ENCODE results near the gene RLN1. TPM values are rescaled to one million over a fixed set of nuclear protein-coding genes. Genes with fewer than 3 reads are reported as not detected.
"Not testable (repeated sequence)": the region's sequence is repeated elsewhere in the genome, so short reads cannot be mapped to it uniquely, and the experiment has no call there.

Gene RLN1
- total RNA-seq, 4 donors from 2014 or later = not detected

DNA sequence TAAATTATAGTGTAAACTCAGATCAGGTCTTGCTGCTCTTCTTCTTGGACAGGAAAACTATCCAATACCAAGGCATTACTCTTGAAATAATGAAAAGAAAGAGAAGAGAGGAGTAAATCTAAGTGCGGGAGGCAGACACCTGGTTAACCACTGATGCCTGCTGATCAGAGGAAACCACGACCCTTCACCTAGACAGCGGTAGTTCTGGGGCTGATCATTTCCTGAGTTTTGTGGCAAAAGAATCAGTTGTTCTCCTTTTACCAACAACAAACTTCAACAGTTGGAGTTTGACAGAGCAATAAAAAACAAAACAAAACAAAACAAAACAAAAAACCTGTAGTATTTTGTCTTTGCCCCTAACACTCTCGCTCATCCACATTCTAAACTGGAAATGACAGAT, 3.0 kb downstream of the RLN1 start:
- no peaks in the 10 kb centered on the region for H3K27me3 ChIP-seq
- no peaks in the 10 kb centered on the region for H3K9me3 ChIP-seq
- no peak for TF ChIP-seq POLR2A (IDR thresholded peaks at IDR 0.05)
- no peaks in the 10 kb centered on the region for H3K36me3 ChIP-seq
- intact Hi-C loops (cut with DNase I) = no loop called here
- DNase-seq = no peak
- H3K4me1 ChIP-seq = peaks cover 0 to 6% (median 5%) of the 10 kb centered on the region in 3 donors
- no peak overlapping the region for H3K4me3 ChIP-seq
- no peak overlapping the region for H3K27ac ChIP-seq
- WGBS, 2 donors = 65 to 75% methylated on average over 4 of the region's 4 CpGs

DNA sequence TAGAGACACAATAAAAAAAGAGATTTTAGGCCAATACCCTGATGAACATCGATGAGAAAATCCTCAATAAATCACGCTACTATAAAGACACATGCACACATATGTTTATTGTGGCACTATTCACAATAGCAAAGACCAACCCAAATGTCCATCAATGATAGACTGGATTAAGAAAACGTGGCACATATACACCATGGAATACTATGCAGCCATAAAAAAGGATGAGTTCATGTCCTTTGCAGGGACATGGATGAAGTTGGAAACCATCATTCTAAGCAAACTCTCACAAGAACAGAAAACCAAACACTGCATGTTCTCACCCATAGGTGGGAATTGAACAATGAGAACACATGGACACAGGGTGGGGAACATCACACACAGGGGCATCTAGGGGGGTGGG, 8.4 kb downstream of the RLN1 start:
- H3K4me1 ChIP-seq; H3K4me3 ChIP-seq; DNase-seq; H3K36me3 ChIP-seq; H3K9me3 ChIP-seq; H3K27ac ChIP-seq; H3K27me3 ChIP-seq; intact Hi-C loops (cut with DNase I): not testable (repeated sequence)
- WGBS, 2 donors = 78 to 87% methylated on average over 3 of the region's 3 CpGs

DNA sequence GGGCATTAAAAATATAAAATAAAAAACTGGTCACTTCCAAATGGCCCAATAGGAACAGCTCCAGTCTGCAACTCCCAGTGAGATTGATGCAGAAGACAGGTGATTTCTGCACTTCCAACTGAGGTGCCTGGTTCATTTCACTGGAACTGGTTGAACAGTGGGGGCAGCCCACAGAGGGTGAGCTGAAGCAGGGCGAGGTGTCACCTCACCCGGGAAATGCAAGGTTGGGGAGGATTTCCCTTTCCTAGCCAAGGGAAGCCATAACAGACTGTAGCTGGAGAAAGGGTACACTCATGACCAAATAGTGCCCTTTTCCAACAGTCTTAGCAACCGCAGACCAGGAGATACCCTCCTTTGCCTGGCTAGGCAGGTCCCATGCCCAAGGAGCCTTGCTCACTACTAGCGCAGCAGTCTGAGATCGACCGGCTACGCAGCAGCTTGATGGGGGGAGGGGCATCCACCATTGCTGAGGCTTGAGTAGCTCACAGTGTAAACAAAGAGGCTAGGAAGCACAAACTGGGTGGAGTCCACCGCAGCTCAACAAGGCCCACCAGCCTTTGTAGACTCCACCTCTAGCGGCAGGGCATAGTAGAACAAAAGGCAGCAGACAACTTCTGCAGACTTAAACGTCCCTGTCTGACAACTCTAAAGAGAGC, 12.7 kb downstream of the RLN1 start:
- no peaks in the 10 kb centered on the region for H3K27me3 ChIP-seq
- H3K4me3 ChIP-seq = no peak overlapping the region
- DNase-seq = no peak
- H3K9me3 ChIP-seq = no peaks in the 10 kb centered on the region
- no peaks in the 10 kb centered on the region for H3K36me3 ChIP-seq
- H3K27ac ChIP-seq = no peak overlapping the region
- no peak for TF ChIP-seq POLR2A (IDR thresholded peaks at IDR 0.05)
- TF ChIP-seq, protein P1, sequence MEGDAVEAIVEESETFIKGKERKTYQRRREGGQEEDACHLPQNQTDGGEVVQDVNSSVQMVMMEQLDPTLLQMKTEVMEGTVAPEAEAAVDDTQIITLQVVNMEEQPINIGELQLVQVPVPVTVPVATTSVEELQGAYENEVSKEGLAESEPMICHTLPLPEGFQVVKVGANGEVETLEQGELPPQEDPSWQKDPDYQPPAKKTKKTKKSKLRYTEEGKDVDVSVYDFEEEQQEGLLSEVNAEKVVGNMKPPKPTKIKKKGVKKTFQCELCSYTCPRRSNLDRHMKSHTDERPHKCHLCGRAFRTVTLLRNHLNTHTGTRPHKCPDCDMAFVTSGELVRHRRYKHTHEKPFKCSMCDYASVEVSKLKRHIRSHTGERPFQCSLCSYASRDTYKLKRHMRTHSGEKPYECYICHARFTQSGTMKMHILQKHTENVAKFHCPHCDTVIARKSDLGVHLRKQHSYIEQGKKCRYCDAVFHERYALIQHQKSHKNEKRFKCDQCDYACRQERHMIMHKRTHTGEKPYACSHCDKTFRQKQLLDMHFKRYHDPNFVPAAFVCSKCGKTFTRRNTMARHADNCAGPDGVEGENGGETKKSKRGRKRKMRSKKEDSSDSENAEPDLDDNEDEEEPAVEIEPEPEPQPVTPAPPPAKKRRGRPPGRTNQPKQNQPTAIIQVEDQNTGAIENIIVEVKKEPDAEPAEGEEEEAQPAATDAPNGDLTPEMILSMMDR (IDR thresholded peaks at IDR 0.05) = no peak
- 54 to 62% methylated on average over 4 to 5 of the region's 10 CpGs for WGBS, 2 donors
- intact Hi-C loops (cut with DNase I) = no loop called here
- no peaks in the 10 kb centered on the region for H3K4me1 ChIP-seq

DNA sequence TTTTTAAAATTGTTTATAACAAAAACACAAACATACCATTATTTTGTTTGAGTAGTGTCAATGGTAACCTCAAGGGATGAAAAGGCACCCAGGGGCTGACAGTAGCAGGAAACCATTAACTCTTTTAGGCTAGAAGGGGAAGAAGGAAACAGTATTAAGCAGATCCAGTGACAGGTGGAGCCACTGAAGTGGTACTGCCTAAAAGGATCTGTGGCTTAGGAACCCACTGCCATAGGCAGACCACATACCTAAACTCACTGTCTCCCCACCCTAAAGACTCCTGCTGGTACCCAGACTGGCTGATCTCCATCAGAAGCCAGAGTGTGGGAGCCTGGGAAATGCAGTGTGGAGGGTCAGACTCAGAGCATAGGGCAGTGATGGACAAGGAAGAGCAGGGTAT, 13.5 kb downstream of the RLN1 start:
- Histone ChIP-seq H3K27ac (no peak overlapping the region), H3K4me3 (no peak overlapping the region), H3K36me3 (no peaks in the 10 kb centered on the region), H3K4me1 (no peaks in the 10 kb centered on the region), H3K9me3 (no peaks in the 10 kb centered on the region), H3K27me3 (no peaks in the 10 kb centered on the region)
- TF ChIP-seq, protein P1 (IDR thresholded peaks at IDR 0.05) = no peak
- TF ChIP-seq POLR2A (IDR thresholded peaks at IDR 0.05) = no peak
- DNase-seq = no peak
- intact Hi-C loops (cut with DNase I) = no loop called here

DNA sequence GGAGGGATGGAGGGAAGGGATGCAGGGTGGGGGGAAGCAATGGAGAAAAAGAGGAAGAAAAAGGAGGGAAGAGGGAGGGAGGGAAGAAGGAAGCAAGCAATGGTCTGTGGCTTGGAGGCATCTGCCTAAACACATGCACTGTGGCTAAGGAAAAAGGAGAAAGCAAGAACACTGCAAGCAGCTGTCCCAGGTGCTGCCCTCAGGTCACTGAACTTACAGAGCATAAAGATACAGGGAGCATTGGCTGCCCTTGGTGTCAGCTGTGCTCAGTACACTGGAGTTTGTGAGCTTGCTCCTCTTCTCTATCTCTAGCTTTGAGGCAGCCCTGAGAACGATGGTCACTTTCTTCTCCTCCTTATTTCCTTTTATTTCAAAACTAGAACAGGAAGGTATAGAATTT, 18.1 kb downstream of the RLN1 start:
- DNase-seq = not testable (repeated sequence)

DNA sequence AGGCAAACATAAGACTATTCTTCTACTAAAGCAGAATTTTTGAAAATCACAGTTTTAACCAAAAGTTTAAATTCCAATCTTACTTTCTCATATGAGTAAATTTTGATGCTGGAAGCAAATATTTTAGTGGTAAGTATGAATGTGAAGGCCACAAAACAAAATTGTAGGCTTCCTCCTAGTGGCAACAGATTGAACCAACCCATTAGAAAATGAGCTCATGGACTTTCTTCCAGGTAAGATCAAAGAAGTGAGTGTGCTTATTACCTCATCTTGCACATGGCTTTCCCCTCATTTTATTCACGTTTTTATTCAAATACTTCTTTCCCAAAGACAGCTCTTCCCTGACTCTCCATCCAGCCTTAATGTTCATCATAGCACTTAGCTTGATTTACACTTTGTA, 18.6 kb downstream of the RLN1 start:
- Histone ChIP-seq H3K9me3 (peaks cover 0 to 5% (median 0%) of the 10 kb centered on the region in 3 donors), H3K4me3 (no peak overlapping the region), H3K27ac (no peak overlapping the region), H3K4me1 (no peaks in the 10 kb centered on the region), H3K36me3 (no peaks in the 10 kb centered on the region), H3K27me3 (no peaks in the 10 kb centered on the region)
- intact Hi-C loops (cut with DNase I) = no loop called here
- no peak for TF ChIP-seq POLR2A (IDR thresholded peaks at IDR 0.05)
- TF ChIP-seq, protein P1 (IDR thresholded peaks at IDR 0.05) = peak in 1 of 6 experiments; percentile 10
- DNase-seq = no peak
- WGBS, 2 donors = 30 to 44% methylated on average over 1 of the region's 1 CpG

More for the DNA sequence above, 18.1 kb downstream of the RLN1 start:
- H3K4me3 ChIP-seq; H3K27me3 ChIP-seq; H3K9me3 ChIP-seq; H3K27ac ChIP-seq; intact Hi-C loops (cut with DNase I); H3K36me3 ChIP-seq; H3K4me1 ChIP-seq: not testable (repeated sequence)
- WGBS, 2 donors = 57 to 67% methylated on average over 1 of the region's 1 CpG

DNA sequence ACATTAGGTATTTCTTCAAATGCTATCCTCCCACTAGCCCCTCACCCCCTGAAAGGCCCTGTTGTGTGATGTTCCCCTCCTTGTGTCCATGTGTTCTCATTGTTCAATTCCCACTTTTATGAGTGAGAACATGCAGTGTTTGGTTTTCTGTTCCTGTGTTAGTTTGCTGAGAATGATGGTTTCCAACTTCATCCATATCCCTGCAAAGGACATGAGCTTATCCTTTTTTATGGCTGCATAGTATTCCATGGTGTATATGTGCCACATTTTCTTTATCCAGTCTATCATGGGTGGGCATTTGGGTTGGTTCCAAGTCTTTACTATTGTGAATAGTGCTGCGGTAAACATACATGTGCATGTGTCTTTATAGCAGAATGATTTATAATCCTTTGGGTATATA, 23.3 kb downstream of the RLN1 start:
- H3K4me1 ChIP-seq; H3K27ac ChIP-seq; H3K27me3 ChIP-seq; intact Hi-C loops (cut with DNase I); DNase-seq; H3K36me3 ChIP-seq; H3K4me3 ChIP-seq: not testable (repeated sequence)
- H3K9me3 ChIP-seq = peaks cover 0 to 16% (median 5%) of the 10 kb centered on the region in 3 donors
- WGBS, 2 donors = 100% methylated on average over 1 of the region's 1 CpG
